GM19395 (cell line): ENCODE measurements around the gene ZNF318.
A peak's percentile ranks its signal among the peaks of the same experiment; 100 is the strongest.
"Not testable (repeated sequence)": the region's sequence is repeated elsewhere in the genome, so short reads cannot be mapped to it uniquely, and the experiment has no call there.

Experiments used
- ATAC-seq: cut with Tn5 transposase; IDR thresholded peaks from one replicate; pipeline ENCODE4 v1.9.1; 2021; ENCODE audit warnings: mild to moderate bottlenecking, moderate library complexity; ENCODE audit not compliant: unreplicated experiment

ZNF318 gene

DNA sequence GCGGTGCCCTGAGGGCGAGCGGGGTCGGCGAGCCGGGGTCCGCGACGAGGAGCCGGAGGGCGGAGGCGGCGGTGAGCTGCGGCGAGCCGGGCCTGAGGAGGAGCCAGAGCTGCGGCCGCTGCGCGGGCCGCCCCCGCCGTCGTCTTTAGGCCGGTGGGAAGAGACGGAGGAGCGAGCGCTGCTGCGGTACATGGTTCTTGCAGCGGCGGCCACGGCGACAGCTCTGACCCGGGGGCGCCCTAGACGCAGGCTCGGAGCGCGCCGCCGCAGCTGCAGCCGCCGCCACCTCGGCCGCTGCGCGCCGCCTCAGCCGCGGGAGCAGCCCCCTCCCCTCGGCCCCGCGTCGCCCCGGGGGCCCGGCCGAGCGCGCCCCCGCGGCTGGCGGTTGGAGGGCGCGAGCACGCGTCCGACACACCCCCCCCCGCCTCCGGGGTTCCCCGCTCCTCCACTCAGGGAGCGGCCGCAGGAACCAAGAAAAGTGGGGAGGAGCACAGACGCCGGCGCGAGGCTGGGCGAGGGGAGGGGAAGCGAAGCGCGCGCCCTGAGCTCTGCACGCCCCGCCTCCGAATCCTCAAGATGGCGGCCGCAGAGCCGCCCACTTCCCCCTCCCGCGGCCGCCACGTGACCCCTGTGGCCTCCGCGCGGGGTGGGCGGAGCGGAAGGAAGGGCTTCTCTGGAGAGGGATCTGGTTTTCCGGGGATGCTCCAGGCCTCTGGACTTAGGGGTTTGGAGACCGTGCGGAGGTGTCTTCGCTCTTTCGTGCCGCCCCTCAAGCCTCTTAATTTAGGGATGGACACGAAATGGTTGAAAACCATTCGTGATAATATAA, at the start of gene ZNF318:
Gene ZNF318 (minus strand): TSS at position 474 of the 829 bp plus-strand sequence. CDS start 282 bp downstream, at position 192.
- peak; percentile 79 for ATAC-seq

DNA sequence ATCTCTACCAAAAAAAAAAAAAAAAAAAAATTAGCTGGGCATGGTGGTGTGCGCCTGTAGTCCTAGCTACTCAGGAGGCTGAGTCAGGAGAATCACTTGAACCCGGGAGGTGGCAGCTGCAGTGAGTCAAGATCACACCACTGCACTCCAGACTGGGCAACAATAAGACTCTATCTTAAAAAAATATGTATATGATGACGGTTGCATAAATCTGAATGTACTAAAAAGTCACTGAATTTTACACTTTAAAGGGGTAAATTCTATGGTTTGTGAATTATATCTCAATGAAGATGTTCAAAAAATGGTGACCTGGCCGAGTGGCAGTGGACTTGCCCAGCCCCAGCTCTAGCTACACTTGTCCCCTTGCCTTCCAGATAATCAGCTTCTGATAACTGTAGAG, 47.5 kb upstream of the ZNF318 start:
- ATAC-seq: no peak

DNA sequence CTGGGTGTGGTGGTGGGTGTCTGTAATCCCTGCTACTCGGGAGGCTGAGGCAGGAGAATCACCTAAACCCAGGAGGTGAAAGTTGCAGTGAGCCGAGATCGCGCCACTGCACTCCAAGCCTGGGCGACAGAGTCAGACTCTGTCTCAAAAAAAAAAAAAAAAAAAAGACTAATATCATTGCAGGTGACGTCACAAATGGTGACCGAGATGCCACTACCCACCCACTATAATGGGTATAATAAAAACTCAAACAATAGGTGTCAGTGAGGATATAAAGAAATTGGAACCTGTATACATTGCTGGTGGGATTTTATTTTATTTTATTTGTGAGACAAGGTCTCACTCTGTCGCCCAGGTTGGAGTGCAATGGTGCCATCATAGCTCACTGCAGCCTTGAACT, 45.8 kb upstream of the ZNF318 start:
- ATAC-seq: not testable (repeated sequence)

- ATAC-seq: no peak
Observed at GRCh38 chr6:43413002-43413401, 43.6 kb upstream of the ZNF318 start.

GRCh38 chr6:43412541-43412940, 43.1 kb upstream of the ZNF318 start:
- no peak for ATAC-seq

DNA sequence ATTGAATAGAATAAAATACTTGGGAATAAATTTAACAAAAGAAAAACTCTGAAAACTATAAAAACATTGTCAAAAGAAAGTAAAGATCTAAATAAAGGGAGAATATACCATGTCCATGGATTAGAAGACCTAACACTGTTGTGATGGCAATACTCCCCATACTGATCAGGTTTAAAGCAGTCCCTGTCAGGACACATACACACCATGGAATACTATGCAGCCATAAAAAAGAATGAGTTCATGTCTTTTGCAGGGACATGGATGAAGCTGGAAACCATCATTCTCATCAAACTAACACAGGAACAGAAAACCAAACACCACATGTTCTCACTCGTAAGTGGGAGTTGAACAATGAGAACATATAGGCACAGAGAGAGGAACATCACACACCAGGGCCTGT, 41.3 kb upstream of the ZNF318 start:
- ATAC-seq: not testable (repeated sequence)

DNA sequence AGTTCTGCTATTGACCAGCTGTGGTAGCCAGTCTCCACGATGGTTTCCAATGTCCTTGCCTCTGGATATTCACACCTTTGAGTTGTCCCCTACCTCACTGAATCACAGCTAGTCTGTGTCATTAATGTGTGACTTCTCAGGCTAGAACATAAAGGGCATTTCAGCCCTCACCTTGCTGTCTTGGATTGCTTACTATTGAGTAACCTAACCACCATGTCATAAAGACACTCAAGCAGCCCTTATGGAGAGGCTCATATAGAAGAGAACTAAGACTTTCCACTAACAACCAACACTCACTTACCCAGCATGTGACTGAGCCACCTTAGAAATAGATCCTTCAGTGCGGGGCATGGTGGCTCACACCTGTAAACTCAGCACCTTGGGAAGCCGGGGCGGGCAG, 38.8 kb upstream of the ZNF318 start:
- ATAC-seq: no peak

GRCh38 chr6:43407296-43407695, 37.8 kb upstream of the ZNF318 start:
- ATAC-seq: no peak

GRCh38 chr6:43405354-43405753, 35.9 kb upstream of the ZNF318 start:
- no peak for ATAC-seq

DNA sequence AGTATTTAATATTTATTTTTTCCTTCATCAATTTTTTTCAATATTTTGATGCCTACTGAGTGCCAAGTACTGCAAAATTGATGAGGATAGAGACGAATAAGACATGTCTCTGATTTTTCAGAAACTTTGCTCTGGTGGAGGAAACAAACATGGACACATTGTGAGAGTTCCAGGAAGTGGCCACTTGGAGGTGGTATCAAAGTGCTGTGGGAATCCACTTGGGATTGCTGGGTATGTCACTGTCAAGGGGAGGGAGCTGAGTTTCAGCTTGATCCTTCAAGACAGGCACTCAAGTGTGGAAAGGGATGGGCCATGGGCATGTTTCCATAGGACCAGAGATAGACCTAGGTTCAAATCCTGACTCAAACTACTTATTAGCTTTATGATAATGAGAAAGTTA, 33.4 kb upstream of the ZNF318 start:
- ATAC-seq: no peak

GRCh38 chr6:43401730-43402129, 32.3 kb upstream of the ZNF318 start:
- ATAC-seq: no peak

GRCh38 chr6:43399932-43400487, 30.6 kb upstream of the ZNF318 start:
- no peak for ATAC-seq

GRCh38 chr6:43396408-43397149, 27.1 kb upstream of the ZNF318 start:
- no peak for ATAC-seq

- ATAC-seq: no peak
Observed at GRCh38 chr6:43395776-43396175, 26.3 kb upstream of the ZNF318 start.

DNA sequence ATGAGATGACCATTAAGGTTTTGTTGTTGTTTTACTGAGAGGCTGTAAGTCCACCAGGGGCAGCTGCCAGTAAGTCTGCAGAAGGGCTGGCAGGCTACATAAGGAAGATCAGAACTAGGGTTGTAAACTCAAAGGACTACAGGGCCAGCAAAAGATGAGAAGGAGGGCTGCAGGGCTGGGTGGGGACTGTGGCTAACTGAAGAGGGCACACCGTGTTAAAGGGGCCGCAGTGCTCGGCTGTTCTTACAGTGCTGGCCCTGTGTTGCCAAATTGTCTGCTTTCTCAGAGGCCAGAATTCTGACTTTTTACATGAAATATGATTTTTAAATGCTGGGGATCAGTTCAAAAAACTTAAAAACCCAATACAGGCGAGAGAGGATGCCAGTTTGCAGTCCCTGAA, 25.5 kb upstream of the ZNF318 start:
- no peak for ATAC-seq

GRCh38 chr6:43393602-43394001, 24.2 kb upstream of the ZNF318 start:
- no peak for ATAC-seq

GRCh38 chr6:43393133-43393532, 23.7 kb upstream of the ZNF318 start:
- not testable (repeated sequence) for ATAC-seq

DNA sequence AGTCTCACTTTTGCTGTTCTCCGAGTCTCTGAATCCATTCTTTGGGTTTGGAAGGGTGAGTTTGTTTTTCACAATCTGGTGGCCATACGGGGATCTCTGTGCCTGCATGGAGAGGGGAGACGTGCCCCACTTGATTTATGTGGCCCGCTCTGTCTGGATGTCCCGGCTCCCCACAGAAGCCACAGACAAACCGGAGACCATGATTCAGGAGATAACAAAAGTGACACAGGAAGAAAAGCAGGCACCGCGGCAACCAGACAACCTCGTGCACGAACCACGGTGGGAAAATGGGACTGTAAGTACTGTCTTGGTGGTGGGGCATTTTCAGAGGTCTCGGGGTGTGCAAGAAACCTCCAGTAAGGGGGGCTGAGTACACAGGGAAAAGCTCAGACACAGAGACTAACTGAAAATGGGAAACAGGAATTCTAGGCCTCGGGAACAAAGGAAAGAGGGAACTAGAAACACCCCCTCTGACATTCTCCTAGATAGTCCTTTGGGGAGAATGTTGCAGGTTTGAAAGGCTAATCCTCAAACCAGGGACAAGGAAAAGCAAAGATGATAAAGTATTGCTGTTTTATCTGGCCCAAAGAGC, 22.1 kb upstream of the ZNF318 start:
- no peak for ATAC-seq

DNA sequence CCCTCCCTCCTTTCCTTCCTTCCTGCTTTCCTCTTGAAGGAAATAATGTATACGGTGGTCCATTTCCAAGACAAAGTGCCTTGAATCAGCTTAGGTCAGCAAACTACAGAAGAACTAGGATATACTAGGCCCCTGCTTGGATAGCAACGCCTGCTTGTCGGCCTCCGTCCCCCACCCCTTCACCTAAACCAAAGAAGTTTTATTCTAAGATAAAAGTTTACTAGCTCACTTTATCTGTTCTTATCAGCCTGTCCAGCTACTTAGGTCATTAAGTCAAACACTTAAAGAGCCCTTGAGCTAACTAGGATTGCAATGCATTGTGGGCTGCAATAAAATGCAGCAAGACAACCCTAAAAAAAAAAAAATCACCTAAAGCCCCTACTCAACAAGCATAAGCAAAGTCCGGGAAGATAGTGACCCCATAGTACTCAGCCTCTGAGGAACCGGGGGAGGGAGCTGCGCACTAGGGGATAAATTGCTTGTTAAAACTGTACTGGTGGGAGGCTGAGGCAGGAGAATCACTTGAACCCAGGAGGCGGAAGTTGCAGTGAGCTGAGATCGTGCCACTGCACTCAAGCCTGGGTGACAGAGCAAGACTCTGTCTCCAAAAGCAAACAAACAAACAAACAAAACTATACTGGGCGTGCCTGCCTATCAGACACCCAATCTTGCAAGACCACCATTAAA, 21.4 kb upstream of the ZNF318 start:
- ATAC-seq: not testable (repeated sequence)

DNA sequence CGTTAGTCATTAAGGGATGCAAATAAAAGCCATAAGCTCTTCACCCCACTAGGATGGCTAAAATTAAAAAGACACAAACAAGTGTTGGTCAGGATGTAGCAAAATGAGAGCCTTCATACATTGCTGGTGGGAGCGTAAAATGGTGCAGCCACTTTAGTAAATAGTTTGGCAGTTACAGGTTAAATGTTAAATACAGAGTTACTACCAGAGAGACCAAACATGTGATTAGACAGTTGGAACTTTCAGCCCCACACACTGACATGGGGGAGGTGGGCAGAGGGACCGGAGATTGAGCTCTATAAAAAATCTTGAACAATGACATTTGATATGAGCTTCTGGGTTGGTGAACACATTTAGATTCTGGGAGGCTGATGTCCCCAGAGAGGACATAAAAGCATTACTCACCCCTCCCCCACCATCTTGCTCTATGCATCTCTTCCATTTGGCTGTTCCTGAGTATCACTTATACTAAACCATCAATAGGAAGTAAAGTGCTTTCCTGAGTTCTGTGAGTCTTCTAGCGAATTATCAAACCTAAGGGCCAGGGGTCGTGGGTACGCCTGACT, 20.4 kb upstream of the ZNF318 start:
- ATAC-seq: no peak

DNA sequence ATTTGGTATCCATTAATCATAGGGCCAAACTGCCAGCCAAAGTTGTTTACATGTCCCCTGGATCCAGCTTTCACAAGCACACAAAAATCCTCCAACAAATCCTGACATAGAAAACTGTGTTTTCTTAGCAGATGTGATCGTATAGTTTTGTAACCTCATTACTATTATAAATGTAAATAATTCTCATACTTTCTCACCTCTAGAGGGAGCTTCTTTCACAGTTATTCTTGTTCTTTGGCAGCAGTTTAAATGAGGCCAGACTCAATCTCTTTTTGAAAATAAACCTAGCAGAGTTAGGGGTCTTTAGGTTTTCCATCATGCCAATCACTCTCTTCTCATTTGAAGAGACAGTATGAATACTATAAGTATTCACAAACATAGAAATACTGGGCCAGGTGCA, 17.0 kb upstream of the ZNF318 start:
- no peak for ATAC-seq
